Raji (cell line): ENCODE data around the gene ADAMTS17.

Experiments used
- POLR2A ChIP-seq: IDR thresholded peaks from 2 replicates; pipeline ENCODE4 v1.6.1; 2011; ENCODE audit warnings: low read depth, low read length, control low read depth; ENCODE audit not compliant: insufficient read depth

Gene ADAMTS17

DNA sequence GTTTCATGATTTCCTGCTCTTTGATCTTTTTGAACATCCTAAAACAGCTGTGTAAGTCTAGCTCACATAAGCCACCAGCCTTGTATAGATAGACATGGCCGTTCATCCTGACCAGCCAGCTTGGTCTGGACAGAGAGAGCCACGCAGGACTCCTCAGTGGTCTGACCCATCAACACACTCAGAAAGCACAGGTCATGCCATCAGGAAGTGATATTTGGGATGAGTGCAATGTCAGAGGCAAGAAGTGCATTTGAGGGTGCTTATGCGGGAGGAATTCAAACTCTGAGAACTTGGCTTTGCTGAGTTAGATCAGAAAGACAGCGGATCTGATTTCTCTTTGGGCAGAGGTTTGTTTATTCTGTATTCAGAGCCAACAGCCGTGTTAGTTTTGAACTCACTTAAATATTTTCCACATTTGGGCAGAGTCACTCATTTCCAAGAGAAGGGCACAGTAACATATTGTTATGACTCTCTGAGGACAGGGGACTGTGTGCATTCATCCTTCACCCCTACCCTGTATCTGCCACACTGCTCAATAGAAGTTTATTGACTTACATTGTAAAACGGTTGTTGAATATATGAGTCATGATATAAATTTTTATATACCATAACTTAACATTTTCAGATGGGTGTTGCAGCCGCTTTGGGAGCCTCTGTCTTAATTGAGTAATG, 383.2 kb downstream of the ADAMTS17 start:
- no peak for TF ChIP-seq POLR2A

DNA sequence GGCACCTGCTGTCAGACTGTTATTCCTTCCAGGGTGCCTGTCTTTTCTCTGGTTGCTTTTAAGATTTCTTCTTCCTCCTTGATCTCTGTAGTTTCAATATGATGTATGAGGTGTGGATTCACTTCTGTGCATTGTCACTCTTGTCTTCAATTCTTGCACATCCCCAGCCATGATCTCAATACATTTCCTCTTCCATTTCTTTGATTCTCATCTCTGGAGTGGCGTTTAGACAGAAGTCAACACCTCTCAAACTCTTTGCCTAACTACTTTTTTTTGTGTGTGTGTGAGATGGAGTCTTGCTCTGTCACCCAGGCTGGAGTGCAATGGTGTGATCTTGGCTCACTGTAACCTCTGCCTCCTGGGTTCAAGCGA, 384.1 kb downstream of the ADAMTS17 start:
- no peak for TF ChIP-seq POLR2A

DNA sequence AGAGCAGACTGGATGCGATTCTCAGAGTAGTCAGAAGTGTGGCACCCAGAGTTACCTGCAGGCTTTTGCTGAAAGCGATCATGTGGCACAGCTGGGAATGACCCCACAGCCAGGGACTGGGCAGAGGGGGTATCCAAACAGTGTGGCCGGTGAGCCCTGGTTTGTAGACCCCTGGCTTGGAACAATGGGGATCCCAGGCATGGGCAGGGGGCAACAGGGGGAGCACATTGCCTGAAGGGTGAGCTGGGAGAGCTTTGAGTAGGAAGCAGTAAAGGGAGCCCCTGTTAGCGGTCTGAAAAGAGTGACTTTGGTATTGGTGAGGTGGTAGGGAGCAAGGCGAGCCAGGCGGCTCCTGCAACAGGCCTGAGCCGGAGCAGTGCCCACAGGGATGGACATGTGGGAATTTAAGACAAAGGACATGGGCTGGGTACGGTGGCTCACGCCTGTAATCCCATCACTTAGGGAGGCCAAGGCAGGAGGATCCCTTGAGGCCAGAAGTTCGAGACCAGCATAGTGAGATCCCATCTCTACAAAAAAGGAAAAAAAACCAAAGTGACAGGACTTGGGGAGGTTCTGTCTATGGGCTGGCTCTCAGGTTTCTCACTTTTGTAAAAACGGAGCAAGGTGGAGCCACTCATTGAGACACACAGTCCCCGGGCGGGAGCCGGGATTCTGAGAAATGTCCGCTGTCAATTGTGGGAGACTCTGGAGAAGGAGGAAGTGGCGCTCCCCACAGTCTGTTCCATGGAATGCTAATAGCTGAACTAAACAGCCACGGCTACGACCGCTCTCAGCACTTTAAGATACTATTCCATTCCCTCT, 384.7 kb downstream of the ADAMTS17 start:
- TF ChIP-seq POLR2A, result no peak

DNA sequence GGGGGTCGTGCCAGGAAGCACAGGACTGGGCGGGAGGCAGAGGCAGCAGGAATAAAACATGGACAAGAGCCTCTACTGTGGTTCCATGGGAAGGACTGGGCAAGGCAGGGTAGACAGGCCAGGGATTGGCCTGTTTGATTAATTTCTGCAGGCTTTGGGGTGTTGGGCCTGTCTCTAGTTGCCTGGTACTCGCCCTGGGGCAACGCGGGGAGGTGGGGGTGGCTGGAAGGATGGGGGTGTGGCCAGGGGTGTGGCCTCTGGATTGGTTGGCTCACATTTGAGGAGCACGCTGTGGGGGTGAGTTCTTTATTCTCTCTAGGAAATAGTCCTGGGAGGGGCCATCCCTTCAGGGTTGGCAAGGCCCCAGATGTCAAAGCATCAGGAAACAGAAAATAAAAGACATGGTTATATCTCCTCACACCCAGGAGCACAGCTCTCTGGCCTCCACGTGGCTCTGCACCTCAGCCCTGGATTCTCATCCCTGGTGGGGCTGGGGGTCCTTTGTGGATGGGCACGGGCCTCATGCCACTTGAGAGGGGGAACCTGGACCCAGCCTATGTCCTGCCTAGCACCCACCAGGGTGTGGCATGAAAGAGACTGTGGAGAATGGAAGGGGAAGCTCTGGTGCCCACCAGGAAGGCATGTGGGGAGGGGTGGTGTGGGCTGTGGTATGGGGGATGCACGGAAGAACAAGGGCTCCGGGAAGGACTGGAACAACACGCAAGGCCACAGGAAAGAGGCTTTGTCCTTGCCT, 385.6 kb downstream of the ADAMTS17 start:
- no peak for TF ChIP-seq POLR2A

DNA sequence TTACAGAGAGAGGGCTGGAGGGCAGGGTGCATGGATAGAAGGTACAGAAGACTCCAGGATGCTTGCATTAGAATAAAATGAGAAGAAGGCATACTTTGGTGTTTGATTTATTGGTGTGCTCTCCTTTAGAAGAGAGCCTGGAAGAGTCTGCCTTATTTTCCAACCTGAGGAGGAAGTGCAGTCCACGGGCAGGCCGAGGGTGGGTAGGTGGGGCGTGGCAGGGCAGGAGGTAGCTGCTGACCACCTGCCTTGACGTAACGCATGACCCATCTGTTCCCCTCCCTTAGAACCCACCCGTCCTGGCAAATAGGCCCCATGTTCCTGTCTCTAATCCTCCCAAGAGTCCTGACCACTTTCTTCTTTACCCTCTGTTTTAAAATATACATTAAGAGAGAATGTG, 386.2 kb downstream of the ADAMTS17 start:
- no peak for TF ChIP-seq POLR2A

DNA sequence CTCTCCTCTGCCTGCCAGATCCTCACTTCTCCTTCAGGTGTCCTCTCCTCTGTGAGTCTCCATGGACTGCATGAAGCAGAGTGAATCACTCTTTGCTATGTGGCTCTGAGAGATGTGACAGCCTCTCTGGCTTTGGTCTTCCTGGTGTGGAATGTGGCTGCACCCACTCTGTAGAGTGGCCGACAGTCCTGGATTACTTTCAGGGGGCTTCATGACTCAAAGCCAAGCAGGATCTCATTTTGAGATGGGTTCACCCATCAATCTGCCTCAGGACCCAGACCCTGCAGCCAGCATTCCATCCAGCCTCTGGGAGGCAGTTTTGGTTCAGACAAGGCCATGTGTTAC, 386.6 kb downstream of the ADAMTS17 start:
- TF ChIP-seq POLR2A, result no peak

DNA sequence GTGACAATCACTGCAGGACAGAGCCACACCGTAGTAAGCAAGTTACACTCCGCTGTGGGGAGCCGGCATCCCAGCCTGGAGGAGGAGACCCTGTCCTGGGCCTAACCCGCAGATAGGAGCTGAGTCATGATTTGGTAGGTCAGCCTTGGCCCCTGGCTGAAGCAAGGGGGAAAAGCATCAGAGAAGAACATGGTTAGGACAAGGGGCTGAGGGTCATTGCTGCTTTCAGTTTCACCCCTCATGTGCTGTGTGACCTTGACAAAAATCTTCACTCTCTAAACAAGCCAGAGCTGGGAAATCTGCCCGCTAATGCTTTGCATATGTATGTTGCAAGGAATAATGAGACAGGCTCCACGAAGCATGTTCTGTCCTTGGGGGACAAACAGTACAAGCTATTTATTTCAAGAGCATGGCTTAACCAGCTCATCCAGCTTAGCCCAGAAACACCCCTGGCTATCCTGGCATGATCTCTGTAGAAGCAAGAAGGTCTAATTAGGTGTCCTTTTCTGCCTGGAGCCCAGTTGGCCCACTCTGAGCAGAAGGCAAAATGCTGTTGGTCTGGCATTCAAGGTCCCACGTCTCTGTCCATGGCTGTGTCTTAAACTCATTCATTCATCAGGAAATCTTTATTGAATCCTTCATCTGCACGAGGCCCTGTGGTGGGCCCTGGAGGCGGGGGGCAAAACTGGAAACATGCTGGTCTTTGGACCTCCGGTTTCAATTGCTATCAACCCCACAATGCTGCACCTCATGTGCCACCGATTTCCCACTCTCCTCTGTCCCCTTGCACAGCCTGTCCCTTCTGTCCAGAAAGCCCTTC, 387.2 kb downstream of the ADAMTS17 start:
- no peak for TF ChIP-seq POLR2A

DNA sequence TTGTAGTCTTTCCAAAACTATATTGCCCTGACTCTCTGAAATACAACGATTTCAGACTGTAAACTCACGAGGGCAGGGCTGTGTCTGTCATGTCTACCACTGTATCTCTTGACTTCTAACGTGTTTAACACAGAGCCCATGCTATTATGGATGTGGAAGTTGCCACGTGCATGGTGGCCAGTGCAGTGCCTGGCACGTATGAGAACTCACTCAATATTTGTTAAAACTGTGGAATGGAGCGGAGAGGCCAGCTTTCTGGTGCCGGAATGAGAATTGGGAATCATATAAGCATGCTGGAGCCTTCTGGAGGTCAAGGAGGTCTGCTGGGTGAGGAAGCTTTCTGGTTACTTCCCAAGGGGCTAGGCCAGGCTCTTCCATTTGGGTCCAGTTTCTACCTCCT, 387.9 kb downstream of the ADAMTS17 start:
- TF ChIP-seq POLR2A, result no peak

DNA sequence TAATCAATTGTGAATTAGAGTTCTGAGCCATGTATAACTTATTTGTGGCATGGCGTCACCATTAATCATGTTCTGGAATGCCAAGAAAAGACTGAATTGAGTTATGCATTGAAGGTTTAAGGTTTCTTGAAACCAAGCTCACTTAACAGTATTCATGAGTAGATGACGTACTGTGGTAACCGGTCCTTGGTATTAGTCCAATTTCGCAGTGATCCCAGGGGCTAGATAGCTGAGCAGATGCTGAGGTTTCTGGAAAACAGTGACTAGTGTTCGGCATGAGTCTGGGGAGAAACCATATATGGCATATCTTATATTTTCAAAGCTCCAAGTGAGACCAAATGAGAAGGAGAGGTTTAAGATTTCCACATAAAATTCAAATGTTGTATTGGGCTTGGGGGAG, 390.3 kb downstream of the ADAMTS17 start:
- TF ChIP-seq POLR2A, result no peak

DNA sequence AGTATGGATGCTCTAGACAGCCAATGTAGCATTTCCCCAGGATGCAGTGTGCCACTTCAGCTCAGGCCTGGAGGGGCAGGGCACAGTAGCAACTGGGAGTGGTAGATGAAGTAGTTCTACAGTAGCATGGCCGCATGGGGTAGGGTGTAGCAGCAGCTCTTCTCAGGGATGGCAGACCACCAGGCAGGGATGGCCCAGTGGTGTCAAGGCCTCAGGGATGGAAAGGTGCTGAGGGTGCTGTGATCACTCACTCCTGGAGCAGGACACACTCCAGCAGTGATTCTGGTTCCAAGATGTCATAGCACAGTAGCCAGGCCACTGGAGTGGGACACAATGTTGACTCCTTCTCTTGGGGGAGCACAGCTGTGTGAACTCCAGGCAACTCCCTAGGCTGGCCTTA, 397.6 kb downstream of the ADAMTS17 start:
- TF ChIP-seq POLR2A, result no peak

DNA sequence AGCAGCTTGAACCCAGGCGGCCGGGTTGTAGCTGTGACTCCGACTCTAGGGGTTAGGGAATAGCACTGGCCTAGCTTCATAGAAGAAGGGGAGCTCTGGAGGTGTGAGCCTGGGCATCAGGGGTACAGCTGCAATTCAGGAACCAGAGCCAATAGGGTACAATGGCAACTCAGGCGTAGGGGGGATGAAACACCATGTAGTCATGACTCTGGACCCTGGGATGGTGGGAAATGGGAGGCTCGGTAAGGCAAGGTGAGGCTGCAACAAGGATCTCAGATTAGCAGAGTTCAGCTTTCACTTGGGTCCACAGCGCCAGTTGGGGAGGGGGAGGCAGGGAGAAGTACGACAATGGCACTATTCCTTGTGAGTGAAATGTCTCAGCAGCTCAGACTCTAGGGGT, 398.3 kb downstream of the ADAMTS17 start:
- TF ChIP-seq POLR2A, result no peak

DNA sequence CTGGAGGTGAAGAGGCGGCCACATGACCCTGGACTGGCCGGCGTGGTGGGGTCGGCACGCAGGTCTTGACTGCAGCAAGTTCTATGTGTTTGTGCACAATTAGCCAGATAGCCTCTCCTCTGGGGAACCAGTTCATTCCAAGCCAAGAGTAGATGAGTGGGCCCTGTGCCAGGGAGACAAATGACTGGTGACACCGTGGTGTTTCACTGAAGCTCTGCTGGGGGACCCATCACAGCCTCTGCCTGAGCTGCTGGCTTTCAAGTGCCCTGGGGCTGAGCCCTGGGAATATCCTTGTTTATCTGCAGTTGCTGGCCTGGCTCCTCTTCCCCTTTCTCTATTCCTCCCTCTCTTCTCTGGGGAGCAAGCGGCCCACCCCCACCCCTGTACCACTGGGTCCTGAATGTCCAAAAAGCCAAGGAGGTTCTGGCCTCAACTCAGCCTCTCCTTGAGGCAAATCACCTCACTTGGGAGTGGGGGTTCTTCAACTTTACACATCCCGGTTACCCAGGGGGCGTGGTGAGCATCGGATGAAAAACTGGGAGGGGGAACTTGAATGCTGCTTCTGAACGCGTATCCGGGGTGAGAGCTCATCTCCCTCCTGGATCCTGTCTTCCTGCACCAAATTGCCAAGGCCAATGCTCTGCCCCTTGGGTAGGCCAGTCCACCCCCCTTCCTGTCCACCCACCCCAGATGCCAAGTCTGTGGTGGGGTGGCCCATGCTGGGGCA, 408.9 kb downstream of the ADAMTS17 start:
- no peak for TF ChIP-seq POLR2A

DNA sequence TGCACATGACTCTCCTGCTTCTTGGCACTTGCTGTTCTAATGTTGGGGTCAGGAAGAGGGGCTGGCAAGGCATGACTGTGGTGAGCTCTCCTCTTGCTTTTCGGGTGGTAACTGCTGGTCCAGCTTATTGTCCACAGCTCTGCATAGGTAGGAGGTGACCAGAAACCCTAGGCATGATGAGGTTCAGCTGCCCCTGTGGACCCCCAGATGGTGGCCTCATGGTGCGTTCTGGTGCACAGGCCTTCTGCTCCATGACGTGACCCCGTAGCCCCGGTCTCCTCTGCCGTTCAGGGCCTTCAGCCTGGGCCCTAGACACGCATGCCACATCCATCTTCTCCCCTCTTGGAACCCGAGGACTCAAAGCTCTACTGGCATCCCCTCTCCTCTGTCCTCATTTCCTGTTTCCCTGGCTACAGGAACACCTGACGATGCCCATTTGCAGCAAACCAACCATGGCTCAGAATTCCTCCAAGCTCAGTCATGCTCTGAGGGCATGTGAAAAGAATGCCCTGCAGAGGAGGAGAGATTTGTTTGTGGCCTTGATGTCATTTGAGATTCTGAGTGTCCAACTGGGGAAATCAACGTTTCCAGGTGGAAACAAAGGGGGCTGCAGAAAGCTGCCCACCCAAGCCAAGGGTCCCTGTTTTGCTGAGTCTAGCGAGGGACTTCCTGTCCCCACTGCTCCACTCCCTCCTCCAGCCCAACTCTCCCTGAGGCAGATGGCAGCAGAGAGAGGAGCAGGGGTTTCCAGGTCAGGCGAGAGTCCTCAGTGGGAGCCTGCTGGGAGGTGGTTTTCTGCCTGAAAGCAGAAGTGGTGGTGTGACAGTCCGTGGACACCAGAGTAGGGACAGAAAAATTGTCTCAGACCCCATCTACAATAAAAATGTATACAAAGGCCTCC, 409.8 kb downstream of the ADAMTS17 start:
- TF ChIP-seq POLR2A, result no peak

DNA sequence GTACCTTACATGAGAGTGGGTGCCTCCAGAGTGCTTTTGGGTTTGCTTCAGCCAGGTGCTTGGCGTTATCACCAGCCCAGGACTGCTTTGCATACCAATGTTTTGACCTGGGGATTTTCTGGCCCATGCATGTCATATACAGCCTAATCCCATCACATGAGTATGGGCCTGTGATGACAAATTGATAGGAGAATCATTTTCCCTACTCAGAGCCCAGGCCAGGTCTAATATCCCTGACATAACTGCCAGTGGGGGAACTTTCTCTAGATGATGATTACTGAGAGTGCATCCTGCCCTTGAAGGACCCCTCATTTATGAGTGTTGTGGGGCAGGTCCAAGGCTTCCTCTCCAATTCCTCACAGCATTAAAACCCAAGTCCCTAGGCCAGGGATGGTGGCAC, 411.1 kb downstream of the ADAMTS17 start:
- no peak for TF ChIP-seq POLR2A
